Muscle of leg (tissue), 11 donors: ENCODE data around the gene CDCA3. TPM values are rescaled to one million over a fixed set of nuclear protein-coding genes. Genes with fewer than 3 reads are reported as not detected.
A peak's percentile ranks its signal among the peaks of the same experiment; 100 is the strongest.

Source experiments
- DNase-seq: peaks from one replicate; pipeline ENCODE4 v3.0.0; 2013
- H3K27ac ChIP-seq: one replicate; pipeline ENCODE4 v1.5.1; 2013; ENCODE audit warnings: mild to moderate bottlenecking, low read length, control low read depth
- H3K27me3 ChIP-seq: one replicate; pipeline ENCODE4 v1.6.1; 2013; ENCODE audit warnings: low read length; ENCODE audit not compliant: control insufficient read depth, insufficient read depth
- H3K36me3 ChIP-seq: one replicate; pipeline ENCODE4 v1.6.1; 2013; ENCODE audit warnings: low read length; ENCODE audit not compliant: control insufficient read depth, insufficient read depth
- H3K4me1 ChIP-seq: one replicate; pipeline ENCODE4 v1.6.1; 2013; ENCODE audit warnings: low read length; ENCODE audit not compliant: control insufficient read depth, insufficient read depth
- H3K4me3 ChIP-seq: one replicate; pipeline ENCODE4 v1.5.1; 2013; ENCODE audit warnings: low read length, control low read depth
- H3K9me3 ChIP-seq: replicated peaks from 2 replicates; pipeline ENCODE4 v1.6.1; 2013; ENCODE audit warnings: low read depth, low read length; ENCODE audit not compliant: control insufficient read depth
- WGBS: methylation state at CpG from one replicate; pipeline ENCODE4 v1.1.5; 2013; ENCODE audit warnings: missing lambda C conversion rate; ENCODE audit not compliant: insufficient coverage; 5-methylcytosine and 5-hydroxymethylcytosine counted together
- polyA plus RNA-seq, 8 donors: library from polyadenylated mRNA; unstranded; fragments of 120-200 nt; gene quantifications; one replicate each; pipeline versions ENCODE4 v1.2.1 to v1.2.3, GENCODE V29; 2013; ENCODE audit warnings: inconsistent platforms in 1 of 8, low replicate concordance in 1 of 8; ENCODE audit not compliant: insufficient read length in 8 of 8, insufficient read depth in 1 of 8
- total RNA-seq: library from RNA; stranded (reverse); fragments of 120-200 nt; gene quantifications from one replicate; pipeline ENCODE4 v1.2.4, GENCODE V29; 2013

Gene CDCA3
- total and polyA plus RNA-seq, 9 donors: 14.0 to 27.6 (median 20.1) TPM

DNA sequence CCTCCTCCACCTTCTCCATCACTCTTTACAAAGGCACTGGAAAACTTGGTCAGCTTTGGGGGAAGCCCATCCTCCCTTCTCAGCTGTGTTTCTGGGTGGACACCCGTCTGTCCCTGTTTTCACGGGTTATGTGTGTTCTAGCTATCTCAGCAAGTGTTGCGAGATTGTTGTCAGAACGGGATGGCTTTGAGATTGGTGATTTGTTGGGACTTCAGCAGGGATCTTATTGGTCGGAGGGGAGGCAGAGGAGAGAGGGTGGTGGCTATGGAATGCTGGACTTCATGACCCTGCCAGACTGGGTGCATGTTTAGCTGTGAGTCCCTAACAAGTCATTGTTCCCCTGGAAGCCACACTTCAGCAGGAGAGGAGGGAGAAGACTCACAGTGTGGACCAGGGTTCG lies 3.0 kb upstream of the CDCA3 start:
- H3K36me3 ChIP-seq: peaks cover 62% of the 10 kb centered on the region
- H3K27ac ChIP-seq: no peak overlapping the region
- peaks cover 30% of the 10 kb centered on the region for H3K4me1 ChIP-seq
- H3K9me3 ChIP-seq: no peaks in the 10 kb centered on the region
- H3K27me3 ChIP-seq: no peaks in the 10 kb centered on the region
- no peak for DNase-seq
- no peak overlapping the region for H3K4me3 ChIP-seq
- WGBS: 76% methylated on average over 5 of the region's 6 CpGs

DNA sequence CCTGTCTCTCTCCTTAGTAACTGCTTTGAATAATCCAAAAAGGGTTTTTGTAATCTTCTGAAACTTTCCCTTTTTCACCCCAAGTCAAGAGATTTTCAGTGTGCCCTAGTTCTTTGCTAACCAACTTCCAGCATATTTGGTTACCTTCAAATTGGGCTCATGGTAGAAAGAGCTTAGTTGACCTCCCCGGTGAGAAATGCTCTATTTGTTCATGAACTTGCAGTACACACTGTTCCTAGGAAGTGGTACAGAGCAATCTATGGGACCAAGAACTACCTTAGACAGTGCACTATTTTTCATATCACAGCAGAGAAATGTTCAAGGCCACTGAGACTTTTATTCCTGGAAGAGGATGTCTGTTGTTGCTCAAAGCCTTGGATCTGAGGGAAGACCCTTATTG lies 2.5 kb upstream of the CDCA3 start:
- H3K36me3 ChIP-seq: peaks cover 62% of the 10 kb centered on the region

DNA sequence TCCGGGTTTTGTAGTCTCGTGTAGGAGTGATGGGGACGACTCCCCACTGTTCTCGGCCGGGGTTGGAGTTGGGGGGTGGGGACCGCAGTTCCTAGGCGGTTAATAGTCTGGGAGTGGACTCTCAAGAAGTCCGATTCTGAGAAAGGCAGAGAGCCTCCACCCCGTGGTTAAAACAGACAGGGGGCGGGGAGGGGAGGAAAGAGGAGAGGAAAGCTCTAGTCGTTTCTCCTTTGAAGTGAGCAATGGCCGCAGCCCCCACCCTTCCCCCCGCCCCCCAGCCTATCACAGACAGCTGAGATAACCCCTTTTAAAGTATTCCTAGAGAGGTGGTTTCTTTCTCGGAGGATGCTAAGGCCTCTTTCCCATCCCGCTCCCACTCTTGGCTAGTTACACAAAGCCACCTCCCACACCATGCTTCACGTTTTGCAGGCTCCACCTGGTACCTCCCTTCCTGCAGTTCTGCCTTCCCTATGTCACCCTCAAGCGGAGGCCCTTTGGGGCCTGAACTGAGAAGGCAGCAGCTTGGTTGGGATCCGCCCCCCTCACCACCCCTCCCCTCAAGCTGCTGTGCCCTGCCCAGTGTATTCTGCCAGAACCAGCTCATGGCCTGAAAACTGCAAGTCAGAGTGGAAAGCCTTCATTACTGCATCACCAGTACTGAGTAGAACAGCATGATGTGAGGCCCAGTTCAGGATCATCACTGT lies 1.7 kb upstream of the CDCA3 start:
- peak overlapping the region; percentile 72 for H3K27ac ChIP-seq
- DNase-seq: peak; percentile 65

More for the DNA sequence above, 2.5 kb upstream of the CDCA3 start:
- Histone ChIP-seq H3K4me3 (no peak overlapping the region), H3K27ac (peak overlapping the region; percentile 72), H3K4me1 (peaks cover 28% of the 10 kb centered on the region), H3K9me3 (no peaks in the 10 kb centered on the region), H3K27me3 (no peaks in the 10 kb centered on the region)
- DNase-seq: no peak
- WGBS: no CpG with 5 or more reads among the region's 1 CpG

DNA sequence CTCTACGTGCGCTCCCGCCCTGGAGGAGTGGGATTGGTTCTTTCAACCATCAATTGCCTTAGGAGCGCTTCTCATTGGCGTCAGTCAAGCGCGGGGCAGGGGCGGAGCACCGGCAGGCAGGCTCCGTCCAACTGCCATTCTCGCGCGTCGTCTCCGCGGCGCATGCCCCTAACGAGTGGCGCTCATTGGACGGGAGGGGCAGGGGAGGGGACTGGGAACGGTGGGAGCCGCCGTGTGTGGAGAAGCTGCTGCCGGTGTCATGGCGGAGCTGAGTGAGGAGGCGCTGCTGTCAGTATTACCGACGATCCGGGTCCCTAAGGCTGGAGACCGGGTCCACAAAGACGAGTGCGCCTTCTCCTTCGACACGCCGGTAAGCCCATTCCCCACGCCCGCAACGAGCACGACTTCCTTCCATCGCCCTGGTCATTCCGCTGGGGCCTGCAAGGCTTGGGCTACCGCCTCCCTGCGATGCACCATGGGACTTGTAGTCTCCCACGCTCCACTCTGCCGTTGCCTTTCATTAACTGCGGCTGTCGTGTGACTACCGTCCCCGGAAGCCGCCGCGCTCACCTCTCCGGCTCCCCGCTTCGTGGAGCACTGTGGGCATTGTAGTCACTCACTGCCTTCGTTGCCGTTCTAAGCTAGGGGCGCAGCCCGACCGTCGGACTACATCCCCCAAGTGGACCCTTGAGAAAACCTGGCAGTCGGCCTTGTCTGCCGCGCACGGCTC lies 1.0 kb upstream of the CDCA3 start, which contains the start of gene USP5:
TSS of gene USP5 (plus strand) at position 230 of the 730 bp plus-strand sequence. CDS start at position 260, 30 bp downstream.
- peak within 1 kb of the TSS; percentile 99 for H3K27ac ChIP-seq

More for the DNA sequence above, 1.7 kb upstream of the CDCA3 start:
- under 1% methylated on average over 11 of the region's 18 CpGs for WGBS
- H3K4me1 ChIP-seq: peaks cover 24% of the 10 kb centered on the region
- H3K4me3 ChIP-seq: peak overlapping the region; percentile 80
- H3K36me3 ChIP-seq: peaks cover 60% of the 10 kb centered on the region
- H3K27me3 ChIP-seq: no peaks in the 10 kb centered on the region
- H3K9me3 ChIP-seq: no peaks in the 10 kb centered on the region

DNA sequence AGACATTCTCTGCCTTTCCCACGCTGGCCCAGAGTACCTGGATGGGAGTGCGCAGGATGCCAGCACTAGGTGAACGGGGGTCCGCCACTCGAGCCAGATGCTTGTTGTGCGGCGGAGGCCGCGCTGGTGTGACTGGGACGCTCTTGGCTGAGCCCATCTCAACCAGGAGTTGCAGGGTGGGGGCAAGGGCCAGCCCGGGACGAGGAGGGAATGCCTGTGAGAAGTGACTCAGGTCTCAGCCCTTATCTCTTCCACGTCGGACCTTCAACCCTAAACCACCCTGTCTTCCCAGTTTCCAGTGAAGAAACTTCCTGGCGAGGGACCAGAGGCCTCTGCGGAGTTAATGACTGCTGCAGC lies 312 bp downstream of the CDCA3 start:
- no peaks in the 10 kb centered on the region for H3K27me3 ChIP-seq
- H3K4me1 ChIP-seq: peaks cover 24% of the 10 kb centered on the region
- WGBS: 19% methylated on average over 9 of the region's 16 CpGs
- H3K27ac ChIP-seq: peak overlapping the region; percentile 43
- no peaks in the 10 kb centered on the region for H3K9me3 ChIP-seq
- H3K36me3 ChIP-seq: peaks cover 59% of the 10 kb centered on the region
- DNase-seq: no peak
- H3K4me3 ChIP-seq: peak overlapping the region; percentile 49

More for the DNA sequence above, 1.0 kb upstream of the CDCA3 start, which contains the start of gene USP5:
- under 1% methylated on average over 63 of the region's 65 CpGs for WGBS
- no peaks in the 10 kb centered on the region for H3K9me3 ChIP-seq
- peak; percentile 100 for DNase-seq
- no peaks in the 10 kb centered on the region for H3K27me3 ChIP-seq
- peaks cover 24% of the 10 kb centered on the region for H3K4me1 ChIP-seq
- H3K36me3 ChIP-seq: peaks cover 59% of the 10 kb centered on the region
- peak within 1 kb of the TSS; percentile 80 for H3K4me3 ChIP-seq

DNA sequence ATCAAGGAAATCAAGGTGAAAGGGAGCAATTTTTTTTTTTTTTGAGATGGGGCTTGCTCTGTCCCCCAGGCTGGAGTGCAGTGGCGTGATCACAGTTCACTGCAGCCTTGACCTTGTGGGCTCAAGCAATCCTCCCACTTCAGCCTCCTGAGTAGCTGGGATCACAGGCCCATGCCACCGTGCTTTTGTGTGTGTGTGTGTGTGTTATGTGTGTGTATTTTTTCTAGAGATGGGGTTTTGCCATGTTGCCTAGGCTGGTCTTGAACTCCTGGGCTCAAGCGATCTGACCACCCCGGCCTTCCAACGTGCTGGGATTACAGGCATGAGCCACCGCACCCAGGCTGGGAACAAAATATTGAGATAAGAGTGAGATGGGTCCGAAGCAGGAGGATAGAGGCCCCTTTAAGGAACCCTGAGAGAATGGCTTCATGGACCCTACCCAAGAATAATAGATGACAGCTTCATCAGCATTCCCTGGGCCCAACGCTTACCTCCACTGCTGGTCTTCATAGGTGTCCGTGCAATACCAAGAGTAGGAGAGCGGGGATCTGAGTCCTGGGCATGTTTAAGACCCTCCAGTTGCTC lies 1.0 kb downstream of the CDCA3 start:
- Histone ChIP-seq H3K27ac (no peak overlapping the region), H3K27me3 (no peaks in the 10 kb centered on the region), H3K4me3 (peak overlapping the region; percentile 49), H3K9me3 (no peaks in the 10 kb centered on the region), H3K36me3 (peaks cover 58% of the 10 kb centered on the region), H3K4me1 (peaks cover 24% of the 10 kb centered on the region)
- DNase-seq: no peak
- WGBS: 55% methylated on average over 2 of the region's 10 CpGs

DNA sequence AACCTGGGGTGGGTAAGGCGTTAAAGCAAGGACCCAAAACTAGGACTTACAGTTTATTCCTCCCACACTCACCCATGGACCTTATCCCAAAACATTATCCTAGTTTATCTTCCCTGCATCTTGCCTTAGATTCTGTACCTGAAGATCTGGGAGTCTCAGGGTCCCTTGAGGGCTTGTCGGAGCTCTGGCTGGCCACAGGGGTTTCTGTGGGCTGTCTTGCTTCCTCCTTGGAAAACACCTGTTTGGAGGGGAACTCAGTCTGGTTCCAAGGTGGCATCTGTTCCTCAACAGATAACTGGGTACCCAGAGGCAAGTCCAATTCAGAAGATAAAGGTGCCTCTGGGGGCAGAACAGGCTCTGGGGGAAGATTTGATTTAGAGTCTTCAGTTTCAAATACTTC lies 1.7 kb downstream of the CDCA3 start:
- Histone ChIP-seq H3K27me3 (no peaks in the 10 kb centered on the region), H3K4me1 (peaks cover 24% of the 10 kb centered on the region), H3K27ac (no peak overlapping the region), H3K36me3 (peaks cover 60% of the 10 kb centered on the region), H3K9me3 (no peaks in the 10 kb centered on the region), H3K4me3 (no peak overlapping the region)
- WGBS: 57% methylated on average over 1 of the region's 2 CpGs
- DNase-seq: no peak

DNA sequence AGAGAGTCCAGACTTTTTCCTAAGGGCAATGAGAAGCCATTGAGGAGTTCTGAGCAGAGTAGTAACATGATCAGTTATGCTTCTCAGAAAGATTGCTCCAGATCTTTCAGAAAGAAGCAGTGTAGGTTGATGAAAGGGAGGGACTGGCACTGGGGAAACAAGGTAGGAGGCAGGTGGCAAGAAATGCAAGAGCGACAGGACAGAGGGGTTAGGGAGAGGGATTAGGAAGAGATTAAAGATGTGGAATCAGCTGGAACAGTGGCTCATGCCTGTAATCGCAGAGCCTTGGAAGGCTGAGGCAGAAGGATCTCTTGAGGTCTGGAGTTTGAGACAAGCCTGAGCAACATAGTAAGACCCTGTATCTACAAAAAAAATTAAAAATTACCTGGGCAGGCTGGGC lies 3.4 kb downstream of the CDCA3 start:
- 100% methylated on average over 1 of the region's 2 CpGs for WGBS
- H3K9me3 ChIP-seq: no peaks in the 10 kb centered on the region
- H3K4me3 ChIP-seq: no peak overlapping the region
- peaks cover 17% of the 10 kb centered on the region for H3K4me1 ChIP-seq
- no peak overlapping the region for H3K27ac ChIP-seq
- H3K27me3 ChIP-seq: no peaks in the 10 kb centered on the region
- peaks cover 59% of the 10 kb centered on the region for H3K36me3 ChIP-seq
- no peak for DNase-seq

DNA sequence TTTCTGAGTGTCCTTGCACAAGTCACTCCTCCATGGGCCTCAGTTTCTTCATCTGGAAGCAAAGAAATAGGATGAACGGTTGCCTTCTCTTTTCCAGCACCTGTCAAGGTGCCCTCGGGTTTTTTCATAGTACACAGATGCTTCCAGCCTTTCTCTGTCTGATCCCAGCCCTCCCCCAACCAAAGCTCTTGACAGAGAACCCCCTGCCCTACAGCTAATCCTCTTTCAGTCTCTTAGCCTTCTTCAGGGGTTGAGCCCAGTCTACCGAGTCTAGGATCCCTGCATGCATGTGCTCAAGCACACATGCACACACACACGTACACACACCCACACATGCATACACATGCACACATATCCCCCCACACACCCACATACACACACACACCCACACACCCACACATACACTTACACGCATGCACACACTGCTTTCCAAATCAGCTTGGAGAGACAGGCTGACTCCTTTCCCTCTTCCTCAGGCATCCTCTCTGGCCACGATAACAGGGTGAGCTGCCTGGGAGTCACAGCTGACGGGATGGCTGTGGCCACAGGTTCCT lies 4.7 kb downstream of the CDCA3 start:
- Histone ChIP-seq H3K36me3 (peaks cover 59% of the 10 kb centered on the region), H3K9me3 (no peaks in the 10 kb centered on the region), H3K27ac (no peak overlapping the region), H3K4me1 (peaks cover 21% of the 10 kb centered on the region), H3K4me3 (no peak overlapping the region), H3K27me3 (no peaks in the 10 kb centered on the region)
- WGBS: 81% methylated on average over 4 of the region's 7 CpGs
- no peak for DNase-seq

DNA sequence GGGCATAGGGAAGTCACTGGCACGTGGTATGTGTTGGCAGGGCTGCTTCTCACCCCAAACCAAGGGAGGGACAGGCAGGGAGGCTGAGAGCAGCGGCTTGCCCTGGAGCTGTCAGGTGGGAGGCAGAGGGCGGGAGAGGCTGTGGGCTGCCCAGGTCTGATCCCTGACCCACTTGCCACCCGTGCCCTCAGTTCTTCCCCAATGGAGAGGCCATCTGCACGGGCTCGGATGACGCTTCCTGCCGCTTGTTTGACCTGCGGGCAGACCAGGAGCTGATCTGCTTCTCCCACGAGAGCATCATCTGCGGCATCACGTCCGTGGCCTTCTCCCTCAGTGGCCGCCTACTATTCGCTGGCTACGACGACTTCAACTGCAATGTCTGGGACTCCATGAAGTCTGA lies 5.7 kb downstream of the CDCA3 start:
- Histone ChIP-seq H3K4me3 (no peak overlapping the region), H3K4me1 (peaks cover 23% of the 10 kb centered on the region), H3K9me3 (no peaks in the 10 kb centered on the region), H3K27me3 (no peaks in the 10 kb centered on the region), H3K36me3 (peaks cover 55% of the 10 kb centered on the region), H3K27ac (no peak overlapping the region)
- 83% methylated on average over 17 of the region's 17 CpGs for WGBS
- no peak for DNase-seq
